Measurements from ENCODE around the gene RC3H1. TPM values are rescaled to one million over a fixed set of nuclear protein-coding genes. Genes with fewer than 3 reads are reported as not detected.

The RC3H1 gene, protein sequence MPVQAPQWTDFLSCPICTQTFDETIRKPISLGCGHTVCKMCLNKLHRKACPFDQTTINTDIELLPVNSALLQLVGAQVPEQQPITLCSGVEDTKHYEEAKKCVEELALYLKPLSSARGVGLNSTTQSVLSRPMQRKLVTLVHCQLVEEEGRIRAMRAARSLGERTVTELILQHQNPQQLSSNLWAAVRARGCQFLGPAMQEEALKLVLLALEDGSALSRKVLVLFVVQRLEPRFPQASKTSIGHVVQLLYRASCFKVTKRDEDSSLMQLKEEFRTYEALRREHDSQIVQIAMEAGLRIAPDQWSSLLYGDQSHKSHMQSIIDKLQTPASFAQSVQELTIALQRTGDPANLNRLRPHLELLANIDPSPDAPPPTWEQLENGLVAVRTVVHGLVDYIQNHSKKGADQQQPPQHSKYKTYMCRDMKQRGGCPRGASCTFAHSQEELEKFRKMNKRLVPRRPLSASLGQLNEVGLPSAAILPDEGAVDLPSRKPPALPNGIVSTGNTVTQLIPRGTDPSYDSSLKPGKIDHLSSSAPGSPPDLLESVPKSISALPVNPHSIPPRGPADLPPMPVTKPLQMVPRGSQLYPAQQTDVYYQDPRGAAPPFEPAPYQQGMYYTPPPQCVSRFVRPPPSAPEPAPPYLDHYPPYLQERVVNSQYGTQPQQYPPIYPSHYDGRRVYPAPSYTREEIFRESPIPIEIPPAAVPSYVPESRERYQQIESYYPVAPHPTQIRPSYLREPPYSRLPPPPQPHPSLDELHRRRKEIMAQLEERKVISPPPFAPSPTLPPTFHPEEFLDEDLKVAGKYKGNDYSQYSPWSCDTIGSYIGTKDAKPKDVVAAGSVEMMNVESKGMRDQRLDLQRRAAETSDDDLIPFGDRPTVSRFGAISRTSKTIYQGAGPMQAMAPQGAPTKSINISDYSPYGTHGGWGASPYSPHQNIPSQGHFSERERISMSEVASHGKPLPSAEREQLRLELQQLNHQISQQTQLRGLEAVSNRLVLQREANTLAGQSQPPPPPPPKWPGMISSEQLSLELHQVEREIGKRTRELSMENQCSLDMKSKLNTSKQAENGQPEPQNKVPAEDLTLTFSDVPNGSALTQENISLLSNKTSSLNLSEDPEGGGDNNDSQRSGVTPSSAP
- 15.5 and 15.7 TPM in 2 replicates for polyA plus RNA-seq (2013)

DNA sequence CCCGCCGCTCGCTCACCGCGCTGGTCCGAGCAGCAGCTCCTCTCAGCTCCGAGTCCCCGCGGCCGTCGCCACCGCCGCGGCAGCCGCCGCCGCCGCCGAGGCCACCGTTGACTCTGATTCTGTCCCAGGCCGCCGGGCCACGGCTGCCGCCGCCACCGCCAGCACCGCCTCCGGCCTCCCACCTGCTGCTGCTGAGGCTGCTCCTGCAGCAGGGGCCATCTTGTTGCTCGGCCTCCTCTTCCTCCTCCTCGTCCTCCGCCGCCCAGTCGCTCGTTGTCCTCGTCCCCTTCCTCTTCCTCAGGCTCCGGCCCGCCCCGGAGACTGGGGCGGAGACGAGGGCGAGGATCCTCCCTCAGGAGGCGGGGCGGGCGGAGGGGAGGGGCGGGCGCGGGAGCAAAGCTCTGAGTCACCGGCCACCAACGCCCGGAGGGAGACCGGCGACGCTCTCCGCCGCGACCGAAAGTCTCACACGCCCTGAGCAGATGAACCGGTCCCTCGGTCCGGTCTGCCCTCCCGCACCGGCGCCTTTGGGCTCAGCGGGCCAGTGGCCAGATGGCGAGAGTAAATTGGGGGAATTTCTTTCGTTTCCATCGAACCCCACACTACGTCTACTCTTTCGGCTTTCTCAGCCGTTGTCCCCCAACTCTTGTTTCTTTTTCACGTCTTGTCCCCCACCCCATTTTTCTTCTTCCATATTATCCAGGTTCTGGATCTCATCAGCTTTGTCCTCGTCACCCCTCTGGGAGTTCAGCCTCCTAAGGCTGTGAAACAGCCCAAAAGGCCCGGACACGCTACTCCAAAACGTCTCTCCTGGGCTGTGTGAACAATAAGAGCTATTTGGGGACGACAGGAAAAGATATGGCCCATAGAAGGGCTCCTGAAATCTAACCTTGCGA, at the start of gene RC3H1:
Gene RC3H1 (minus strand): TSS at position 278 of the 896 bp plus-strand sequence. CDS start 29,372 bp downstream, outside the sequence.
- peak within 1 kb of the TSS; percentile 89 for H3K9ac ChIP-seq (ENCODE audit: low read length)
- H3K36me3 ChIP-seq (ENCODE audit: control insufficient read depth in 1 of 2, insufficient read depth in 2 of 2, low read length in 2 of 2) = peaks cover 1 to 3% of the 10 kb centered on the region in 2 experiments
- H3K4me2 ChIP-seq (ENCODE audit: low read length) = peak within 1 kb of the TSS; percentile 87
- peak within 1 kb of the TSS; percentile 88 for H4K12ac ChIP-seq (ENCODE audit: low read depth, low read length)
- H4K91ac ChIP-seq (ENCODE audit: low read depth, low read length) = peak within 1 kb of the TSS; percentile 94
- peak within 1 kb of the TSS; percentile 95 for H4K8ac ChIP-seq (ENCODE audit: low read depth, low read length)
- peak within 1 kb of the TSS; percentile 73 for H2AK5ac ChIP-seq (ENCODE audit: low read length)
- peak within 1 kb of the TSS; percentile 90 for H3K4me3 ChIP-seq (ENCODE audit: low read depth, low read length)
- H3K18ac ChIP-seq (ENCODE audit: low read length) = peak within 1 kb of the TSS; percentile 87
- H2AFZ ChIP-seq (ENCODE audit: insufficient read depth, low read length, poor library complexity) = peak within 1 kb of the TSS; percentile 83
- H3K14ac ChIP-seq (ENCODE audit: low read length) = peak within 1 kb of the TSS; percentile 92
- H2BK120ac ChIP-seq (ENCODE audit: insufficient read depth, low read length, poor library complexity) = peak within 1 kb of the TSS; percentile 88
- H3K9me3 ChIP-seq (ENCODE audit: insufficient read depth, low read depth, low read length) = no peaks in the 10 kb centered on the region
- no peak within 1 kb of the TSS for H2BK12ac ChIP-seq (ENCODE audit: low read length)
- no CpG with 5 or more reads among the region's 78 CpGs for WGBS (ENCODE audit: extremely low coverage, insufficient coverage, insufficient read length)
- peaks cover 19% of the 10 kb centered on the region for H3K79me2 ChIP-seq (ENCODE audit: control insufficient read depth, insufficient read depth, low read length, poor library complexity)
- no peak within 1 kb of the TSS for H3K23ac ChIP-seq (ENCODE audit: low read length)
- peaks cover 0 to 4% of the 10 kb centered on the region in 2 experiments for H3K4me1 ChIP-seq (ENCODE audit: control insufficient read depth in 1 of 2, insufficient read depth in 2 of 2, low read length in 2 of 2)
- H3K4ac ChIP-seq (ENCODE audit: low read depth, low read length) = peak within 1 kb of the TSS; percentile 95
- peak; percentile 85 to 93 for DNase-seq
- no peaks in the 10 kb centered on the region for H3K27me3 ChIP-seq (ENCODE audit: insufficient read depth, low read length)
- peaks cover 14% of the 10 kb centered on the region for H3K79me1 ChIP-seq (ENCODE audit: low read length)
- peak within 1 kb of the TSS; percentile 85 for H3K27ac ChIP-seq (ENCODE audit: low read depth, low read length)
- peak within 1 kb of the TSS; percentile 89 for H2BK5ac ChIP-seq (ENCODE audit: low read depth, low read length, poor library complexity)

DNA sequence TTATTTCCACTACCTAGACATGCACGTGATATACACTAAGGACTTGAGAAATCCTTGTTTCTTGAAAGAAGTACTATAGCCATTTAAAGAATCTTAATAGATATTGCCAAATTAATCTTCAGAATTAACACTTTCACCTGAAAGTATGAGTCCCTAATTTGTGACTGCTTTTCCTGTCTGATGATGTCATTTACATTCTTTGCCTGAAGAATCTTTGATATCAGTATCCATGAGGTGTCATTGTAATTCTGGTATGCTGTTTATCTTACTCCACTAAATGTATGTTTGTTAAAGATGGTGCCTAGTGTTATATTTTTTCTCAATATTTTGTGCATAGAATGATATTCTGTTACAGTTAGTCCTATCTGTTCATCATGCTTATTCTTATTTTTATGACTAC, 48.5 kb upstream of the RC3H1 start:
- Histone ChIP-seq H4K91ac (ENCODE audit: low read depth, low read length) (no peak overlapping the region), H2AFZ (ENCODE audit: insufficient read depth, low read length, poor library complexity) (no peak overlapping the region), H3K79me2 (ENCODE audit: control insufficient read depth, insufficient read depth, low read length, poor library complexity) (no peaks in the 10 kb centered on the region), H3K79me1 (ENCODE audit: low read length) (no peaks in the 10 kb centered on the region), H4K8ac (ENCODE audit: low read depth, low read length) (no peak overlapping the region), H3K4me1 (ENCODE audit: control insufficient read depth in 1 of 2, insufficient read depth in 2 of 2, low read length in 2 of 2) (no peaks in the 10 kb centered on the region), H3K4me2 (ENCODE audit: low read length) (no peak overlapping the region), H2BK5ac (ENCODE audit: low read depth, low read length, poor library complexity) (no peak overlapping the region), H4K12ac (ENCODE audit: low read depth, low read length) (no peak overlapping the region), H3K27ac (ENCODE audit: low read depth, low read length) (no peak overlapping the region), H2BK120ac (ENCODE audit: insufficient read depth, low read length, poor library complexity) (no peak overlapping the region), H3K9me3 (ENCODE audit: insufficient read depth, low read depth, low read length) (no peaks in the 10 kb centered on the region), H3K36me3 (ENCODE audit: control insufficient read depth in 1 of 2, insufficient read depth in 2 of 2, low read length in 2 of 2) (no peaks in the 10 kb centered on the region), H2BK12ac (ENCODE audit: low read length) (no peak overlapping the region), H3K23ac (ENCODE audit: low read length) (no peak overlapping the region), H3K4me3 (ENCODE audit: low read depth, low read length) (no peak overlapping the region), H3K14ac (ENCODE audit: low read length) (no peak overlapping the region), H3K9ac (ENCODE audit: low read length) (no peak overlapping the region), H3K27me3 (ENCODE audit: insufficient read depth, low read length) (no peaks in the 10 kb centered on the region), H2AK5ac (ENCODE audit: low read length) (no peak overlapping the region), H3K4ac (ENCODE audit: low read depth, low read length) (no peak overlapping the region), H3K18ac (ENCODE audit: low read length) (no peak overlapping the region)
- no peak for DNase-seq
- no CpG with 5 or more reads among the region's 1 CpG for WGBS (ENCODE audit: extremely low coverage, insufficient coverage, insufficient read length)

DNA sequence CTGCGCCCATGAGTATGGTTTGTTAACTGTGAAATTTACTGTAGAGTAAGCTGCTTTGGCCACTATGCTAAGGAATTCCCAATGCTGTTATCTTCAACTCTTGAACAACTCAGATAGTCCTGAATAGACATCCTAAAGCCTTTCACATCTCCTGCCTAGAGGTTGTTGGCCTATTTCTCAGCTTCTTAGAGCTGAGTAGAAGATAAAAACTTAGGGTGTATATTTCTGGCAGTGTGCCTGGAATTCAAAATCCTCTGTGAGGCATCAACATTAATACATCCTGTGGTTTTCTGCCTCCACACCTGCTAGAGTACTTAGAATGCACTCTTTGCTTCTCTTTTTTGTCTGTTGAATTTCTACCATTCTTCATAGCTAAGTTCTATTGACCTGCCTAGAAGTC, 45.8 kb upstream of the RC3H1 start:
- Histone ChIP-seq H4K8ac (ENCODE audit: low read depth, low read length) (no peak overlapping the region), H3K27ac (ENCODE audit: low read depth, low read length) (no peak overlapping the region)

More for the DNA sequence above, 45.8 kb upstream of the RC3H1 start:
- H3K9me3 ChIP-seq (ENCODE audit: insufficient read depth, low read depth, low read length) = no peaks in the 10 kb centered on the region
- DNase-seq = no peak
- no peak overlapping the region for H3K23ac ChIP-seq (ENCODE audit: low read length)
- no peak overlapping the region for H3K18ac ChIP-seq (ENCODE audit: low read length)
- no peak overlapping the region for H2BK5ac ChIP-seq (ENCODE audit: low read depth, low read length, poor library complexity)
- H3K4me1 ChIP-seq (ENCODE audit: control insufficient read depth in 1 of 2, insufficient read depth in 2 of 2, low read length in 2 of 2) = no peaks in the 10 kb centered on the region
- no CpG with 5 or more reads among the region's 1 CpG for WGBS (ENCODE audit: extremely low coverage, insufficient coverage, insufficient read length)
- no peak overlapping the region for H2AFZ ChIP-seq (ENCODE audit: insufficient read depth, low read length, poor library complexity)
- no peak overlapping the region for H4K91ac ChIP-seq (ENCODE audit: low read depth, low read length)
- H3K36me3 ChIP-seq (ENCODE audit: control insufficient read depth in 1 of 2, insufficient read depth in 2 of 2, low read length in 2 of 2) = no peaks in the 10 kb centered on the region
- no peak overlapping the region for H2BK12ac ChIP-seq (ENCODE audit: low read length)
- H3K27me3 ChIP-seq (ENCODE audit: insufficient read depth, low read length) = no peaks in the 10 kb centered on the region
- no peak overlapping the region for H3K4me3 ChIP-seq (ENCODE audit: low read depth, low read length)
- H3K9ac ChIP-seq (ENCODE audit: low read length) = no peak overlapping the region
- no peak overlapping the region for H3K14ac ChIP-seq (ENCODE audit: low read length)
- no peak overlapping the region for H2AK5ac ChIP-seq (ENCODE audit: low read length)
- H4K12ac ChIP-seq (ENCODE audit: low read depth, low read length) = no peak overlapping the region
- no peak overlapping the region for H3K4ac ChIP-seq (ENCODE audit: low read depth, low read length)
- H3K4me2 ChIP-seq (ENCODE audit: low read length) = no peak overlapping the region
- H2BK120ac ChIP-seq (ENCODE audit: insufficient read depth, low read length, poor library complexity) = no peak overlapping the region
- H3K79me1 ChIP-seq (ENCODE audit: low read length) = no peaks in the 10 kb centered on the region
- no peaks in the 10 kb centered on the region for H3K79me2 ChIP-seq (ENCODE audit: control insufficient read depth, insufficient read depth, low read length, poor library complexity)
